Effector memory CD4-positive, alpha-beta T cell (primary cell): ENCODE measurements around the gene MAFG.

Source experiments
- DNase-seq, 3 donors: peaks; one replicate each; pipeline ENCODE4 v3.0.0-alpha.2; 2020
- H3K27ac ChIP-seq: 2 replicates; pipeline ENCODE4 v1.7.0; 2013; ENCODE audit warnings: mild to moderate bottlenecking, low read length, moderate library complexity; ENCODE audit not compliant: insufficient read depth, poor library complexity, severe bottlenecking
- H3K27me3 ChIP-seq: replicated peaks from 2 replicates; pipeline ENCODE4 v1.7.0; 2013; ENCODE audit warnings: mild to moderate bottlenecking, low read length; ENCODE audit not compliant: insufficient read depth, control insufficient read depth, poor library complexity, severe bottlenecking
- H3K36me3 ChIP-seq: 2 replicates; pipeline ENCODE4 v1.7.0; 2013; ENCODE audit warnings: mild to moderate bottlenecking, low read length, moderate library complexity; ENCODE audit not compliant: control insufficient read depth, insufficient read depth
- H3K4me1 ChIP-seq: 2 replicates; pipeline ENCODE4 v1.7.0; 2013; ENCODE audit warnings: low read length, mild to moderate bottlenecking; ENCODE audit not compliant: control insufficient read depth, insufficient read depth, poor library complexity, severe bottlenecking
- H3K4me3 ChIP-seq: 2 replicates; pipeline ENCODE4 v1.7.0; 2013; ENCODE audit warnings: low read length, low read depth, mild to moderate bottlenecking; ENCODE audit not compliant: insufficient read depth, poor library complexity, severe bottlenecking
- H3K9me3 ChIP-seq: 2 replicates; pipeline ENCODE4 v1.7.0; 2013; ENCODE audit warnings: mild to moderate bottlenecking, low read length, moderate library complexity; ENCODE audit not compliant: control insufficient read depth

Gene MAFG

DNA sequence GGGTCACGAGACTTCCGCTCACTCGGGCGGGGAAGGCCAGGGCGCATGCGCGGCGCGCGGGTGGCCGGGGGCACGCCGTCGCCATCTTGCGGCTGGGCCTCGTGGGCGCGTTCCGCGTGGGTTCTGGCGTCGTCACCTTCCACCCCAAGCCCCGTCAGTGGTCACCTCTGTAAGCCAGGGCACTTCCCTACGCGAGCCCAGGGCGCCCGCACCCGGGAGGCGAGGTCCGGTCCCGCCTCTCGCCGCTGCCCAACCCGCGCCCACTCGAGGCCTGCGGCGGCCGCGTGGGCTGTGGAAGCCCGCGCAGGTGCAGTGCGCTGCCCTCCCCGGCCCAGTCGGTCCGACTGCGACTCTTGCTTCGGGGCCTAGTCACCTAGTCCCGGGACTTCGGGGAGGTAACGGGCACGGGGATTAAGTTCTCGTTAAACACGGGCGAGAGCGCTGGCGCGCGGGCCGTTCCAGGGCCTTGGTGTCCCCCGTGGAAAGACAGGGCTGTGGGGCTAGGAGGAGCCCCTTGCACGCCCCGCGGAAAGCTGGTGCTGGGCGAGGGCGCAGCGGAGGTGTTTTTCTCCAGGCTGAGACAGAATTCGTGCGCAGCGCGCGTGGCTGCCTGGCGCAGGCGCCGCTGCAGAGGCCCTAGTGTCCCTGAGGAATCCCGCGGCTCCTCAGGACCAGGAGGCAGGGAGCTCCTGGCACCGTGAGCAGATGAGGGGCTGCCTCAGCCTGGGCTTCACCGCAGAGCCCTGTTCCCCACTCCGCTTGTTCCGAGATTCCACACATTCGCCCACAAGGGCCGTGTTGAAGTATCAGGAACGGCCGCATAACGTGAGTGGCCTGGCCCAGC, 55.9 kb downstream of the MAFG start:
- DNase-seq: peak; percentile 89 to 96 (median 94)
- H3K36me3 ChIP-seq: peaks cover 24% of the 10 kb centered on the region
- no peaks in the 10 kb centered on the region for H3K27me3 ChIP-seq
- no peaks in the 10 kb centered on the region for H3K9me3 ChIP-seq
- peak overlapping the region; percentile 95 for H3K27ac ChIP-seq
- peak overlapping the region; percentile 67 for H3K4me3 ChIP-seq
- peaks cover 43% of the 10 kb centered on the region for H3K4me1 ChIP-seq

DNA sequence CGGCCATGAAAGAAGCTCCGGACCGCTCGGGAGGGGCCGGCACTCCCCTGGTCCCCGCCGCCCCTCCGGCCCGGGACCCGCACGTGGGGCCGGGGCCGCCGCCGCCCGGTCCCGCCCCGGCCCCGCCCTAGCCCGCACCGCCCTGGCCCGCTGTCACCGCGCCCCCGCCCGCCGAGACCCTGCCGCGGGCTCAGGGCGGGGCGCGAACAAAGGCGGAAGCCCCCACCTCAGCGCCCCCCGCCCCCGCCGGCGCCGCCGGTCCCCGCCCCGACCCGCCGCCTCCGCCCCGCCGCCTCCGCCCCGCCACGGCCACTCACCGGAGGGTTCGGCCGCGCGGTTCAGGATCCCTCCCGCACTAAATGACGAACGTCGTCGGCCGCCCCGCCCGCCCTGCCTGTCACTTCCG, 56.6 kb downstream of the MAFG start, which contains the start of gene ARHGDIA:
TSS of gene ARHGDIA (minus strand) at position 357 of the 406 bp plus-strand sequence. CDS start 1,407 bp downstream, outside the sequence.
- H3K36me3 ChIP-seq: peaks cover 24% of the 10 kb centered on the region

DNA sequence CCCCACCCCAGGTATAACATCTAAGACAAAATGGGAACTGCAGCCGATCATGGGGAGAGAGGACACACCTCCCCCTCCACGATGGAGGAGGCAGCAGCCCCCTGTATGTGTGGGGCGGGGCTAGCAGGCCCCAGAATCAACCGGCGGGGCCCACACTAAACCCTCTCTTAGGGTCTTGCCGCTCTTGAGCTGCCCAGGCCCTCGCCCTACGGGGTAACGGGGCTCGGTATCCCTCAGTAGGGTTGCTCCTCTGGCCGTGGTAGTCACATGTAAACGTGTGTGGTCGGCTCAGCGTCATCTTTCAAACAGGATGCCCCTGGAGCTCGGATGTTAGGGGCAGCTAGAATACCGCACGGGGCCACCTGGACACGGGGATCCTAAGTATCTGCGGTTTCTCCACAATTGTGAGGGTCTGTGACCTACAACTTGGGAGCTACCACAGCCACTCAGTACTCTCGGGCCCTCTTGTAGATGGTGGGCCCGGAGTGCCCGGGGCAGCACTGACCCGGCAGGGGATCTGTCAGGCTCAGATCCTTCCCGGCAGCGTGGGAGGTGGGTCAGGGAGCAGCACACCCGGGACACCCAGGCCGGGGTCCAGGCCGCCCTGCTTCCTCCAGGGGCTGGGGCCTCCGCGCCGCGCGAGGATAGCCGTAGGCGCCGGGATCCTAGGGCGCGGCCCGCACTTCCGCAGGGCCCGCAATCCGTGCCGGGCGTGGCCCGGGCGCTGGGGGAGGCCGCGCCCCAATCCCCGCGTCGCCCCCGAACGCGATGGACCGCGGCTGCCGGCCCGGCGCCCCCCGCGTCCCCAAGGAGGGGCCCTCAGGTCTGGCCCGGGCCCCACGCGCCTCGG, 57.2 kb downstream of the MAFG start:
- H3K9me3 ChIP-seq: no peaks in the 10 kb centered on the region
- H3K36me3 ChIP-seq: peaks cover 24% of the 10 kb centered on the region
- peak in 2 of 3 donors; percentile 23 to 25 for DNase-seq
- peak overlapping the region; percentile 56 for H3K4me3 ChIP-seq
- peak overlapping the region; percentile 95 for H3K27ac ChIP-seq
- no peaks in the 10 kb centered on the region for H3K27me3 ChIP-seq
- H3K4me1 ChIP-seq: peaks cover 45% of the 10 kb centered on the region

More for the DNA sequence above, 56.6 kb downstream of the MAFG start, which contains the start of gene ARHGDIA:
- peaks cover 45% of the 10 kb centered on the region for H3K4me1 ChIP-seq
- peak within 1 kb of the TSS; percentile 67 for H3K4me3 ChIP-seq
- no peaks in the 10 kb centered on the region for H3K27me3 ChIP-seq
- no peaks in the 10 kb centered on the region for H3K9me3 ChIP-seq
- peak within 1 kb of the TSS; percentile 95 for H3K27ac ChIP-seq
- DNase-seq: no peak

DNA sequence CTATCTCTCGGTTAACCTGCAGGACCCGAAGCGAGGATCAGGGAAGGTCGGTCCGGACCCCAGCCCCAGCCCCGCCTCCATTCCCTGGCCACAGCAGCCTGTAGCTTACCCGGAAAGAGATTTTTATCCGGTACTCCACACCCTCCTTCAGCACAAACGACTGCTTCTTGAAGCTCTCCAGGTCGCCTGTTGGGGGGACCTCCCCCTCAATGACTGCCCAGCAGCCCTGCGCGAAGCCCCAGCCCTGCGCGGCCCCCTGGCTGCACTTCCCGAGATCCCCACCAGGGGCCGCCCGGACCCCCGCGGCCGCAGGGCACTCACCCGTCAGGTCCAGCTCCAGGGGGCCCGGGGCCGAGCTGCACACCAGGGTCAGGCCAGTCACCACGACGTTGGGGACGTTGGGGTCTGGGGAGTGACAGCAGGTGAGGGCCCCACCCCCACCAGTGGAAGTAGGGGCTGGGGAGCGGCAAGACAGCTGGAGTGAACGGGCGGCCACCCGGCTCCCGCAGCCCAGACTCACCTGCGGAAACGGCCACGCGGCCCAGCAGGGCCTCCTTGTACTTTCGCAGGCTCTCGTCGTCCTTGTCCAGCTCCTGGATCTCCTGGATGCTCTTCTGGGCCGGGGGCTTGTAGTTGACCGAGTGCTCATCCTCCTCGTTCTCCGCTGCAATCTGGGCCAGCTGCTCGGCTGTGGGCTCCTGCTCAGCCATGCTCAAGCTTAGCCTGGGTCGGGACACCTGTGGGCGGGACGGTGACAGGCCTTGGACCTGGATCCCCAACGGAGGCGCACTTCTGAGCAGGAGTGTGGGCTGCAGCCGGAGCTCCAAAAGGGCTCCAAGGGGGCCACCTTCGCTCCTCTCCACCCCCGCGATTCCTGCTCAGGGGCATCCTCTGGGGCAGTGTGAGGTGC, 58.1 kb downstream of the MAFG start:
- peak overlapping the region; percentile 56 for H3K4me3 ChIP-seq
- no peaks in the 10 kb centered on the region for H3K9me3 ChIP-seq
- H3K4me1 ChIP-seq: peaks cover 45% of the 10 kb centered on the region
- peaks cover 24% of the 10 kb centered on the region for H3K36me3 ChIP-seq
- peak overlapping the region; percentile 95 for H3K27ac ChIP-seq
- no peaks in the 10 kb centered on the region for H3K27me3 ChIP-seq
- no peak for DNase-seq

DNA sequence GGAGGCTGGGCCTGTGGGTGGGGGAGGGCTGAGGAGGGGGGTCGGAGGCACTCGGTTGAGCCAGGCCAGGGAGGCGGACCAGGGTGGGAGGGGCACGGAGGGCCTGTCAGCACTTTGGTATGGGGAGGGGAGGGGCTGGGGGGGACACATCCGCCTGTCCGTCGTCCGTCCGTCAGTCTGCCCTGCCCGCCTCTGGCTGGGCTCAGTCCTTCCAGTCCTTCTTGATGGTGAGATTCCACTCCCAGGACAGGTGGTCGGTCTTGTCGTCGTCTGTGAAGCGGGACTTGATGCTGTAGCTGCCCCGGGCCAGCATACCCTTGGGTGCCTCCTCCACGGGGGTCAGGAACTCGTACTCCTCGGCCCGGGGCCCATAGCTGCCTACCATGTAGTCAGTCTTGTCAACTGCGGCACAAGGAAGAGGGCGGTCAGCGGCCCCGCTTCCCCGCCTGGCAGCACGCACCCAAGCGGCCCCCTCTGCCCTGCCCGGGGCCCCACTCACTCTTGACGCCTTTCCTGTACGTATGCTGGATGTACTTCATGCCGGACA, 58.8 kb downstream of the MAFG start:
- Histone ChIP-seq H3K27me3 (no peaks in the 10 kb centered on the region), H3K4me1 (peaks cover 45% of the 10 kb centered on the region), H3K9me3 (no peaks in the 10 kb centered on the region), H3K36me3 (peaks cover 24% of the 10 kb centered on the region), H3K27ac (peak overlapping the region; percentile 95), H3K4me3 (no peak overlapping the region)
- DNase-seq: no peak
